PC-3 (cell line): ENCODE results near the gene PHKG1. TPM values are rescaled to one million over a fixed set of nuclear protein-coding genes. Genes with fewer than 3 reads are reported as not detected.
A peak's percentile ranks its signal among the peaks of the same experiment; 100 is the strongest.
"Not testable (repeated sequence)": the region's sequence is repeated elsewhere in the genome, so short reads cannot be mapped to it uniquely, and the experiment has no call there.

Experiments used
- ATAC-seq: fragments of 200-7000 bp; cut with Tn5 transposase; 2 replicates; pipeline ENCODE4 v1.9.1; 2020; ENCODE audit warnings: mild to moderate bottlenecking, moderate library complexity
- BruUV-seq: library from RNA; stranded (reverse); fragments of 400-500 nt; replicated peaks from 2 replicates; lab custom pipeline; 2021; lab: Mats Ljungman, UMichigan
- CTCF ChIA-PET: fragments of 300-600 bp; sonication (Branson Sonifier 250); formaldehyde crosslinking; loops from one replicate; lab custom pipeline; 2022; ENCODE audit warnings: antibody characterized with exemption; lab: Charles Lee
- POLR2A ChIA-PET: fragments of 300-600 bp; sonication (Branson Sonifier 250); formaldehyde crosslinking; loops from one replicate; lab custom pipeline; 2022; ENCODE audit warnings: antibody characterized with exemption; ENCODE audit not compliant: unreplicated experiment; lab: Charles Lee
- DNase-seq: peaks from one replicate; pipeline ENCODE4 v3.0.0-alpha.2; 2015
- H2AFZ ChIP-seq: fragments of 300-600 bp; sonication (generic); 2 replicates; pipeline ENCODE4 v1.6.0; 2016; ENCODE audit warnings: antibody characterized with exemption, low read length
- H3F3A ChIP-seq: fragments of 300-600 bp; sonication (generic); one replicate; pipeline ENCODE4 v1.6.0; 2017; ENCODE audit warnings: antibody characterized with exemption, low read length, control low read depth, mild to moderate bottlenecking; ENCODE audit not compliant: unreplicated experiment
- H3K27ac ChIP-seq: fragments of 300-600 bp; sonication (generic); 2 replicates; pipeline ENCODE4 v1.5.1; 2016; ENCODE audit warnings: mild to moderate bottlenecking, low read length
- H3K27me3 ChIP-seq: fragments of 300-600 bp; sonication (generic); 2 replicates; pipeline ENCODE4 v1.6.1; 2016; ENCODE audit warnings: low read length, mixed read lengths
- H3K36me3 ChIP-seq: fragments of 300-600 bp; sonication (generic); 2 replicates; pipeline ENCODE4 v1.6.1; 2016; ENCODE audit warnings: low read depth, mixed run types, low read length, mixed read lengths
- H3K4me1 ChIP-seq: fragments of 300-600 bp; sonication (generic); 2 replicates; pipeline ENCODE4 v1.5.1; 2016; ENCODE audit warnings: low read length; ENCODE audit not compliant: insufficient read depth
- H3K4me2 ChIP-seq: fragments of 300-600 bp; sonication (generic); 2 replicates; pipeline ENCODE4 v1.6.0; 2016; ENCODE audit warnings: low read length
- H3K4me3 ChIP-seq: fragments of 300-600 bp; sonication (generic); 2 replicates; pipeline ENCODE4 v1.5.1; 2016; ENCODE audit warnings: mild to moderate bottlenecking, low read length, mixed read lengths
- H3K79me2 ChIP-seq: fragments of 300-600 bp; sonication (generic); 2 replicates; pipeline ENCODE4 v1.6.1; 2017; ENCODE audit warnings: low read length, mixed read lengths
- H3K9ac ChIP-seq: fragments of 300-600 bp; sonication (generic); 2 replicates; pipeline ENCODE4 v1.6.0; 2016; ENCODE audit warnings: mild to moderate bottlenecking, low read length
- H3K9me2 ChIP-seq: fragments of 300-600 bp; sonication (generic); replicated peaks from 2 replicates; pipeline ENCODE4 v1.6.1; 2016; ENCODE audit warnings: mixed run types, low read length, mixed read lengths
- H3K9me3 ChIP-seq: fragments of 300-600 bp; sonication (generic); 2 replicates; pipeline ENCODE4 v1.6.1; 2016; ENCODE audit warnings: low read length, mixed read lengths
- H4K20me1 ChIP-seq: fragments of 300-600 bp; sonication (generic); 2 replicates; pipeline ENCODE4 v1.6.1; 2016; ENCODE audit warnings: low read length, mixed read lengths
- EZH2 ChIP-seq: fragments of 300-600 bp; sonication (generic); IDR thresholded peaks from one replicate; pipeline ENCODE4 v1.6.1; 2017; ENCODE audit warnings: antibody characterized with exemption, mild to moderate bottlenecking, low read length; ENCODE audit not compliant: unreplicated experiment
- EZH2phosphoT487 ChIP-seq: fragments of 300-600 bp; sonication (generic); IDR thresholded peaks from 2 replicates; pipeline ENCODE4 v1.6.1; 2018; ENCODE audit warnings: mild to moderate bottlenecking, antibody characterized with exemption, low read length, borderline replicate concordance
- intact Hi-C: fragments of 100-400 bp; cut with micrococcal nuclease; formaldehyde crosslinking; loops from 2 replicates; pipeline ENCODE4 v1.9.0; 2023
- total RNA-seq: library from RNA; depleted of rRNA; stranded (reverse); fragments of >200 nt; gene quantifications from 2 replicates; pipeline ENCODE4 v1.2.3, GENCODE V29; 2014
- TF ChIP-seq, protein P1 (sequence below): fragments of 300-600 bp; sonication (generic); conservative IDR thresholded peaks from 2 replicates; pipeline ENCODE4 v1.5.1; 2017; ENCODE audit warnings: antibody characterized with exemption, low read depth, mild to moderate bottlenecking, low read length

The PHKG1 gene
- total RNA-seq, 1 experiment from 2014 or later: 1.3 TPM

DNA sequence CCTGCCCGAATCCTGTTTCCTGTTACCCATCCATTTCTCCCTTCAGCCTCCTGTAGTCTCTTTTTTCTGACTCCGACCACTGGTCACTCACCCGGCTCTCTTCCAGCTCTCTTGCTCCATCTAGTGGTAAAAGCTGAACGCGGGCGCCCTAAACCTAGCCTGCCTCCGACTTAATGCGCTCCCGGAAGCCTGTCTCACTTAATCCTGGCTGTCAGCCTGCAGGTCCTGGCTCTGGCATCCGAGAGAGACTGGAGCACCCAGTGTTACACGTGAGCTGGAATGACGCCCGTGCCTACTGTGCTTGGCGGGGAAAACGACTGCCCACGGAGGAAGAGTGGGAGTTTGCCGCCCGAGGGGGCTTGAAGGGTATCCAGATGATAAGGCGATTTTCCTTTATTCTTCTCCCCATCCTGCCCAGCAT lies 18.4 kb downstream of the PHKG1 start:
- ChIA-PET CTCF (interaction anchor here (0.6 to 2.1 kb wide), 2 partner anchors 9 to 654 kb away, joined by 4 to 7 read pairs; no protein-coding TSS in a partner anchor), POLR2A (no interaction called here)
- no peak overlapping the region for H3K27ac ChIP-seq
- H3K9ac ChIP-seq: no peak overlapping the region
- H3K36me3 ChIP-seq: peaks cover 7% of the 10 kb centered on the region; the same call in 1 of the 2 replicates
- no peaks in the 10 kb centered on the region for H3K9me2 ChIP-seq
- 0 out of 2 replicates have a peak overlapping the region, but pooled peaks have one; percentile 22 for H3K4me2 ChIP-seq
- ATAC-seq: peak; percentile 95
- peak; percentile 90 for DNase-seq
- peak overlapping the region; percentile 73; the same call in 1 of the 2 replicates for H2AFZ ChIP-seq
- intact Hi-C loops: loop anchor here (1.0 kb wide), 2 partner anchors 70 to 433 kb away; no protein-coding TSS in a partner anchor
- BruUV-seq: no TSS peak
- H3K27me3 ChIP-seq: no peaks in the 10 kb centered on the region
- H3K79me2 ChIP-seq: no peaks in the 10 kb centered on the region
- TF ChIP-seq, protein P1, sequence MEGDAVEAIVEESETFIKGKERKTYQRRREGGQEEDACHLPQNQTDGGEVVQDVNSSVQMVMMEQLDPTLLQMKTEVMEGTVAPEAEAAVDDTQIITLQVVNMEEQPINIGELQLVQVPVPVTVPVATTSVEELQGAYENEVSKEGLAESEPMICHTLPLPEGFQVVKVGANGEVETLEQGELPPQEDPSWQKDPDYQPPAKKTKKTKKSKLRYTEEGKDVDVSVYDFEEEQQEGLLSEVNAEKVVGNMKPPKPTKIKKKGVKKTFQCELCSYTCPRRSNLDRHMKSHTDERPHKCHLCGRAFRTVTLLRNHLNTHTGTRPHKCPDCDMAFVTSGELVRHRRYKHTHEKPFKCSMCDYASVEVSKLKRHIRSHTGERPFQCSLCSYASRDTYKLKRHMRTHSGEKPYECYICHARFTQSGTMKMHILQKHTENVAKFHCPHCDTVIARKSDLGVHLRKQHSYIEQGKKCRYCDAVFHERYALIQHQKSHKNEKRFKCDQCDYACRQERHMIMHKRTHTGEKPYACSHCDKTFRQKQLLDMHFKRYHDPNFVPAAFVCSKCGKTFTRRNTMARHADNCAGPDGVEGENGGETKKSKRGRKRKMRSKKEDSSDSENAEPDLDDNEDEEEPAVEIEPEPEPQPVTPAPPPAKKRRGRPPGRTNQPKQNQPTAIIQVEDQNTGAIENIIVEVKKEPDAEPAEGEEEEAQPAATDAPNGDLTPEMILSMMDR: peak; percentile 90
- TF ChIP-seq EZH2phosphoT487 (no peak), EZH2 (no peak)
- no peaks in the 10 kb centered on the region for H4K20me1 ChIP-seq
- H3K9me3 ChIP-seq: no peaks in the 10 kb centered on the region
- no peaks in the 10 kb centered on the region for H3F3A ChIP-seq
- H3K4me1 ChIP-seq: peaks cover 4% of the 10 kb centered on the region
- H3K4me3 ChIP-seq: no peak overlapping the region

DNA sequence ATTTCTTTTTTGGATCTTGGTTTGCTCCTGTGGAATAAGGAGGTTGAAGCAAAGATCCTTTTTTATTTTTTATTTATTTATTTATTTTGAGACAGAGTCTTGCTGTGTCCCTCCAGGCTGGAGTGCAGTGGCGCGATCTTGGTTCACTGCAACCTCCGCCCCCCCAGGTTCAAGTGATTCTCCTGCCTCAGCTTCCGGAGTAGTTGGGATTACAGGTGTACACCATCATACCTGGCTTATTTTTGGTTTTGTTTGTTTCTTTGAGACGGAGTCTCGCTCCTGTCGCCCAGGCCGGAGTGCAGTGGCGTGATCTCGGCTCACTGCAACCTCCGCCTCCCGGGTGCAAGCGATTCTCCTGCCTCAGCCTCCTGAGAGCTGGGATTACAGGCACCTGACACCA lies 26.4 kb downstream of the PHKG1 start:
- H3K9ac ChIP-seq, H4K20me1 ChIP-seq, H3K4me3 ChIP-seq, BruUV-seq, H3K9me3 ChIP-seq, H3K9me2 ChIP-seq, CTCF ChIA-PET, H3K4me2 ChIP-seq, ATAC-seq, intact Hi-C loops, H3K27ac ChIP-seq, POLR2A ChIA-PET, DNase-seq, H3K27me3 ChIP-seq, H2AFZ ChIP-seq: not testable (repeated sequence)
- H3K4me1 ChIP-seq: peaks cover 23% of the 10 kb centered on the region
- H3K79me2 ChIP-seq: peaks cover 11% of the 10 kb centered on the region
- peaks cover 24% of the 10 kb centered on the region for H3F3A ChIP-seq
- H3K36me3 ChIP-seq: peaks cover 22% of the 10 kb centered on the region

DNA sequence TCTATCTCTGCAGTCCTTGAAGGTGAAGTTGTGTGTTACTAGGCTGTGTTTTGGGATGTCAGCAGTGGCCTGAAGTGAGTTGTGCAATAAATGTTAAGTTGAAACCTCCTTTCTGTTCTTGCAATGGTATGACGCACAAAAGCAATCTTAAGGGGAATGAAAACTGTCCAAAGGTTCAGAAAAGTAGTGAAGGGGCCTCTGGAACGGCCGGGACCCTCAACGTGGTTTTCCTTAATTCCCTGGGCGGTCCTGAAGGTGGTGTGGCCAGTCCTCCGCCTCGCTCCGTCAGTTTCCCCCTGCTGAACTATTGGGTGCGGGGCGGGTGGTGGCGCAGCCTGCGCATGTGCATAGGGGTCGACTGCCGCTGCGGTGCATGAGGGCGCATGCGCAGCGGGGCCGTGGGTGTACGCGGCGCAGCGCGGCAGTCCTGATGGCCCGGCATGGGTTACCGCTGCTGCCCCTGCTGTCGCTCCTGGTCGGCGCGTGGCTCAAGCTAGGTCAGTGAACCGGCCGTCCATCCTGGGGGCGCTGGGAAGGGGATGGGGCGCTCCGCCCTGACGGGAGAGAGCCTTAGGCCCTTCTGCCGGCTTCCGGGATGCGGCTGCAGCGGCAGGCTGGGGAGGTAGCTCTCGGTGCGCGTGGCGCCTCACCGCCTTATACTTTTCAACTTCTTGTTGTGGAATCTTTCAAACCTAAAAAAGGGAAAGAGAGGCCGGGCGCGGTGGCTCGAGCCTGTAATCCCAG lies 28.7 kb downstream of the PHKG1 start, which contains the start of gene SUMF2:
SUMF2 (plus strand) TSS at position 405 of the 744 bp plus-strand sequence; CDS start at position 431, 26 bp downstream.
- Histone ChIP-seq H3K9me2 (no peaks in the 10 kb centered on the region), H3F3A (peaks cover 39% of the 10 kb centered on the region), H3K4me1 (peaks cover 44% of the 10 kb centered on the region), H2AFZ (peak within 1 kb of the TSS; percentile 81), H3K27me3 (no peaks in the 10 kb centered on the region), H3K9ac (peak within 1 kb of the TSS; percentile 92), H3K4me2 (peak within 1 kb of the TSS; percentile 78), H3K36me3 (peaks cover 36% of the 10 kb centered on the region), H3K4me3 (peak within 1 kb of the TSS; percentile 94), H3K79me2 (peaks cover 16% of the 10 kb centered on the region), H3K27ac (peak within 1 kb of the TSS; percentile 60), H4K20me1 (peaks cover 9% of the 10 kb centered on the region; the same call in 1 of the 2 replicates), H3K9me3 (no peaks in the 10 kb centered on the region)
- TF ChIP-seq EZH2 (no peak), EZH2phosphoT487 (no peak)
- CTCF ChIA-PET: interaction anchor here (0.7 to 1.8 kb wide), 4 partner anchors 10 to 423 kb away, joined by 3 to 9 read pairs (median 6); no protein-coding TSS in a partner anchor
- ATAC-seq (peak; percentile 84), DNase-seq (peak; percentile 85)
- intact Hi-C loops: no loop called here
- POLR2A ChIA-PET: interaction anchor here (0.7 to 1.4 kb wide), 3 partner anchors 13 to 99 kb away, joined by 5 to 23 read pairs (median 12); partner anchors contain the start of genes CCT6A and PSPH
- BruUV-seq: TSS peak; percentile 42
